ENCODE data around the gene RHOH.

Gene RHOH

GRCh38 chr4:40240040-40240653 is 43.3 kb downstream of the RHOH start:
- no peaks in the 10 kb centered on the region for H3K36me3 ChIP-seq (ENCODE audit: control insufficient read depth, insufficient read depth, low read length)
- WGBS, 2 experiments (ENCODE audit: insufficient coverage in 2 of 2): 93% methylated on average over 2 of the region's 4 CpGs
- H3K4me3 ChIP-seq (ENCODE audit: extremely low read depth, insufficient read depth, low read length, poor library complexity, severe bottlenecking): no peak overlapping the region
- no peak overlapping the region for H3K27ac ChIP-seq (ENCODE audit: low read depth, low read length, severe bottlenecking)
- no peaks in the 10 kb centered on the region for H3K4me1 ChIP-seq (ENCODE audit: control insufficient read depth, insufficient read depth, low read length, poor library complexity, severe bottlenecking)
- no peaks in the 10 kb centered on the region for H3K9me3 ChIP-seq (ENCODE audit: control insufficient read depth, low read length)

GRCh38 chr4:40241026-40241425 is 44.2 kb downstream of the RHOH start:
- H3K4me3 ChIP-seq (ENCODE audit: extremely low read depth, insufficient read depth, low read length, poor library complexity, severe bottlenecking): no peak overlapping the region
- H3K27ac ChIP-seq (ENCODE audit: low read depth, low read length, severe bottlenecking): no peak overlapping the region
- no peaks in the 10 kb centered on the region for H3K9me3 ChIP-seq (ENCODE audit: control insufficient read depth, low read length)
- H3K36me3 ChIP-seq (ENCODE audit: control insufficient read depth, insufficient read depth, low read length): no peaks in the 10 kb centered on the region
- 67% methylated on average over 3 to 4 of the region's 4 CpGs for WGBS, 2 experiments (ENCODE audit: insufficient coverage in 2 of 2)
- peaks cover 6% of the 10 kb centered on the region for H3K4me1 ChIP-seq (ENCODE audit: control insufficient read depth, insufficient read depth, low read length, poor library complexity, severe bottlenecking)

GRCh38 chr4:40241941-40242340 is 45.1 kb downstream of the RHOH start:
- no peak overlapping the region for H3K4me3 ChIP-seq (ENCODE audit: extremely low read depth, insufficient read depth, low read length, poor library complexity, severe bottlenecking)
- 89 to 91% methylated on average over 5 of the region's 7 CpGs for WGBS, 2 experiments (ENCODE audit: insufficient coverage in 2 of 2)
- H3K9me3 ChIP-seq (ENCODE audit: control insufficient read depth, low read length): no peaks in the 10 kb centered on the region
- no peaks in the 10 kb centered on the region for H3K36me3 ChIP-seq (ENCODE audit: control insufficient read depth, insufficient read depth, low read length)
- peaks cover 8% of the 10 kb centered on the region for H3K4me1 ChIP-seq (ENCODE audit: control insufficient read depth, insufficient read depth, low read length, poor library complexity, severe bottlenecking)
- H3K27ac ChIP-seq (ENCODE audit: low read depth, low read length, severe bottlenecking): no peak overlapping the region

- H3K27ac ChIP-seq (ENCODE audit: low read depth, low read length, severe bottlenecking): no peak overlapping the region
- WGBS, 2 experiments (ENCODE audit: insufficient coverage in 2 of 2): 96 to 97% methylated on average over 13 to 14 of the region's 19 CpGs
- H3K36me3 ChIP-seq (ENCODE audit: control insufficient read depth, insufficient read depth, low read length): no peaks in the 10 kb centered on the region
- H3K9me3 ChIP-seq (ENCODE audit: control insufficient read depth, low read length): no peaks in the 10 kb centered on the region
- peaks cover 8% of the 10 kb centered on the region for H3K4me1 ChIP-seq (ENCODE audit: control insufficient read depth, insufficient read depth, low read length, poor library complexity, severe bottlenecking)
- H3K4me3 ChIP-seq (ENCODE audit: extremely low read depth, insufficient read depth, low read length, poor library complexity, severe bottlenecking): no peak overlapping the region
Measured at GRCh38 chr4:40243386-40243948, 46.6 kb downstream of the RHOH start.

- WGBS, 2 experiments (ENCODE audit: insufficient coverage in 2 of 2): 100% methylated on average over 1 of the region's 2 CpGs
Measured at GRCh38 chr4:40244606-40245005, 47.8 kb downstream of the RHOH start.

GRCh38 chr4:40245550-40245949 is 48.7 kb downstream of the RHOH start:
- WGBS, 2 experiments (ENCODE audit: insufficient coverage in 2 of 2): 60 to 77% methylated on average over 2 of the region's 3 CpGs
- Histone ChIP-seq H3K27ac (ENCODE audit: low read depth, low read length, severe bottlenecking) (no peak overlapping the region), H3K4me1 (ENCODE audit: control insufficient read depth, insufficient read depth, low read length, poor library complexity, severe bottlenecking) (peaks cover 8% of the 10 kb centered on the region), H3K4me3 (ENCODE audit: extremely low read depth, insufficient read depth, low read length, poor library complexity, severe bottlenecking) (no peak overlapping the region), H3K36me3 (ENCODE audit: control insufficient read depth, insufficient read depth, low read length) (no peaks in the 10 kb centered on the region), H3K9me3 (ENCODE audit: control insufficient read depth, low read length) (no peaks in the 10 kb centered on the region)

More at GRCh38 chr4:40244606-40245005, 47.8 kb downstream of the RHOH start:
- Histone ChIP-seq H3K4me3 (ENCODE audit: extremely low read depth, insufficient read depth, low read length, poor library complexity, severe bottlenecking) (no peak overlapping the region), H3K36me3 (ENCODE audit: control insufficient read depth, insufficient read depth, low read length) (no peaks in the 10 kb centered on the region), H3K27ac (ENCODE audit: low read depth, low read length, severe bottlenecking) (no peak overlapping the region), H3K4me1 (ENCODE audit: control insufficient read depth, insufficient read depth, low read length, poor library complexity, severe bottlenecking) (peaks cover 8% of the 10 kb centered on the region), H3K9me3 (ENCODE audit: control insufficient read depth, low read length) (no peaks in the 10 kb centered on the region)

GRCh38 chr4:40246011-40246900 is 49.4 kb downstream of the RHOH start:
- Histone ChIP-seq H3K4me1 (ENCODE audit: control insufficient read depth, insufficient read depth, low read length, poor library complexity, severe bottlenecking) (peaks cover 8% of the 10 kb centered on the region), H3K9me3 (ENCODE audit: control insufficient read depth, low read length) (no peaks in the 10 kb centered on the region), H3K4me3 (ENCODE audit: extremely low read depth, insufficient read depth, low read length, poor library complexity, severe bottlenecking) (no peak overlapping the region), H3K27ac (ENCODE audit: low read depth, low read length, severe bottlenecking) (no peak overlapping the region), H3K36me3 (ENCODE audit: control insufficient read depth, insufficient read depth, low read length) (no peaks in the 10 kb centered on the region)
- WGBS, 2 experiments (ENCODE audit: insufficient coverage in 2 of 2): 51 to 71% methylated on average over 4 to 5 of the region's 9 CpGs

- 80 to 100% methylated on average over 1 of the region's 2 CpGs for WGBS, 2 experiments (ENCODE audit: insufficient coverage in 2 of 2)
- H3K36me3 ChIP-seq (ENCODE audit: control insufficient read depth, insufficient read depth, low read length): no peaks in the 10 kb centered on the region
- H3K4me3 ChIP-seq (ENCODE audit: extremely low read depth, insufficient read depth, low read length, poor library complexity, severe bottlenecking): no peak overlapping the region
- H3K4me1 ChIP-seq (ENCODE audit: control insufficient read depth, insufficient read depth, low read length, poor library complexity, severe bottlenecking): peaks cover 8% of the 10 kb centered on the region
- no peak overlapping the region for H3K27ac ChIP-seq (ENCODE audit: low read depth, low read length, severe bottlenecking)
- H3K9me3 ChIP-seq (ENCODE audit: control insufficient read depth, low read length): no peaks in the 10 kb centered on the region
Measured at GRCh38 chr4:40246938-40247337, 50.1 kb downstream of the RHOH start.

GRCh38 chr4:40247350-40247749 is 50.5 kb downstream of the RHOH start:
- Histone ChIP-seq H3K4me1 (ENCODE audit: control insufficient read depth, insufficient read depth, low read length, poor library complexity, severe bottlenecking) (peaks cover 8% of the 10 kb centered on the region), H3K27ac (ENCODE audit: low read depth, low read length, severe bottlenecking) (no peak overlapping the region), H3K9me3 (ENCODE audit: control insufficient read depth, low read length) (no peaks in the 10 kb centered on the region), H3K36me3 (ENCODE audit: control insufficient read depth, insufficient read depth, low read length) (no peaks in the 10 kb centered on the region), H3K4me3 (ENCODE audit: extremely low read depth, insufficient read depth, low read length, poor library complexity, severe bottlenecking) (no peak overlapping the region)
- 77 to 82% methylated on average over 3 of the region's 4 CpGs for WGBS, 2 experiments (ENCODE audit: insufficient coverage in 2 of 2)

- H3K4me3 ChIP-seq (ENCODE audit: extremely low read depth, insufficient read depth, low read length, poor library complexity, severe bottlenecking): no peak overlapping the region
- peaks cover 17% of the 10 kb centered on the region for H3K4me1 ChIP-seq (ENCODE audit: control insufficient read depth, insufficient read depth, low read length, poor library complexity, severe bottlenecking)
- 100% methylated on average over 1 of the region's 2 CpGs for WGBS, 2 experiments (ENCODE audit: insufficient coverage in 2 of 2)
- no peaks in the 10 kb centered on the region for H3K36me3 ChIP-seq (ENCODE audit: control insufficient read depth, insufficient read depth, low read length)
- no peak overlapping the region for H3K27ac ChIP-seq (ENCODE audit: low read depth, low read length, severe bottlenecking)
- H3K9me3 ChIP-seq (ENCODE audit: control insufficient read depth, low read length): no peaks in the 10 kb centered on the region
Measured at GRCh38 chr4:40251366-40251765, 54.5 kb downstream of the RHOH start.
